Neural crest cell (in vitro differentiated cells): ENCODE data around the gene ROCK2. TPM values are rescaled to one million over a fixed set of nuclear protein-coding genes. Genes with fewer than 3 reads are reported as not detected.

ENCODE experiments used
- DNase-seq: peaks from one replicate; pipeline ENCODE4 v3.0.0; 2021; ENCODE audit warnings: low read depth, mixed read lengths, low spot score
- H3K27ac Mint-ChIP-seq: one replicate; pipeline ENCODE4 v1.8.0; 2021; ENCODE audit warnings: mild to moderate bottlenecking, mixed read lengths; ENCODE audit not compliant: unreplicated experiment
- H3K27me3 Mint-ChIP-seq: 2 replicates; pipeline ENCODE4 v1.8.0; 2021; ENCODE audit warnings: low read depth, mild to moderate bottlenecking, mixed read lengths
- H3K36me3 Mint-ChIP-seq: 2 replicates; pipeline ENCODE4 v1.8.0; 2021; ENCODE audit warnings: low read depth, mild to moderate bottlenecking, mixed read lengths
- H3K4me1 Mint-ChIP-seq: 2 replicates; pipeline ENCODE4 v1.8.0; 2021; ENCODE audit warnings: mixed read lengths
- H3K4me3 Mint-ChIP-seq: one replicate; pipeline ENCODE4 v1.8.0; 2021; ENCODE audit warnings: mild to moderate bottlenecking, mixed read lengths
- H3K9me3 Mint-ChIP-seq: 2 replicates; pipeline ENCODE4 v1.8.0; 2021; ENCODE audit warnings: mixed read lengths
- CTCF ChIP-seq: fragments of 200-600 bp; sonication (generic); conservative IDR thresholded peaks from 2 replicates; pipeline ENCODE4 v1.5.0; 2021; ENCODE audit warnings: antibody characterized with exemption, mild to moderate bottlenecking
- total RNA-seq: library from RNA; stranded (reverse); gene quantifications from 2 replicates; pipeline ENCODE4 v1.2.1, GENCODE V29; 2021

The ROCK2 gene
- total RNA-seq, 1 donor from 2014 or later, result 47.2 TPM

- TF ChIP-seq CTCF, result no peak
- Mint-ChIP-seq H3K4me1 (peaks cover 15% of the 10 kb centered on the region), H3K27ac (no peak overlapping the region), H3K9me3 (no peaks in the 10 kb centered on the region), H3K36me3 (no peaks in the 10 kb centered on the region), H3K27me3 (no peaks in the 10 kb centered on the region), H3K4me3 (no peak overlapping the region)
- no peak for DNase-seq
Observed at GRCh38 chr2:11307764-11308415, 36.5 kb downstream of the ROCK2 start.

GRCh38 chr2:11305958-11306357 lies 38.5 kb downstream of the ROCK2 start:
- no peak for TF ChIP-seq CTCF
- H3K27me3 Mint-ChIP-seq, result no peaks in the 10 kb centered on the region
- no peaks in the 10 kb centered on the region for H3K9me3 Mint-ChIP-seq
- H3K4me1 Mint-ChIP-seq, result peaks cover 8% of the 10 kb centered on the region
- no peak overlapping the region for H3K4me3 Mint-ChIP-seq
- no peak for DNase-seq
- H3K27ac Mint-ChIP-seq, result no peak overlapping the region
- no peaks in the 10 kb centered on the region for H3K36me3 Mint-ChIP-seq

GRCh38 chr2:11305338-11305737 lies 39.1 kb downstream of the ROCK2 start:
- Mint-ChIP-seq H3K36me3 (no peaks in the 10 kb centered on the region), H3K4me1 (peaks cover 5% of the 10 kb centered on the region), H3K27ac (no peak overlapping the region), H3K9me3 (no peaks in the 10 kb centered on the region), H3K4me3 (no peak overlapping the region), H3K27me3 (no peaks in the 10 kb centered on the region)
- no peak for TF ChIP-seq CTCF
- DNase-seq, result no peak

GRCh38 chr2:11304476-11304875 lies 40.0 kb downstream of the ROCK2 start:
- H3K4me3 Mint-ChIP-seq, result no peak overlapping the region
- no peaks in the 10 kb centered on the region for H3K27me3 Mint-ChIP-seq

GRCh38 chr2:11303290-11304013 lies 41.0 kb downstream of the ROCK2 start:
- no peaks in the 10 kb centered on the region for H3K9me3 Mint-ChIP-seq
- DNase-seq, result no peak
- no peak overlapping the region for H3K4me3 Mint-ChIP-seq
- no peaks in the 10 kb centered on the region for H3K36me3 Mint-ChIP-seq
- no peak for TF ChIP-seq CTCF
- peaks cover 5% of the 10 kb centered on the region for H3K4me1 Mint-ChIP-seq
- H3K27me3 Mint-ChIP-seq, result no peaks in the 10 kb centered on the region
- no peak overlapping the region for H3K27ac Mint-ChIP-seq

More at GRCh38 chr2:11304476-11304875, 40.0 kb downstream of the ROCK2 start:
- no peak for TF ChIP-seq CTCF
- no peak overlapping the region for H3K27ac Mint-ChIP-seq
- H3K36me3 Mint-ChIP-seq, result no peaks in the 10 kb centered on the region
- no peak for DNase-seq
- no peaks in the 10 kb centered on the region for H3K9me3 Mint-ChIP-seq
- peaks cover 5% of the 10 kb centered on the region for H3K4me1 Mint-ChIP-seq
